ENCODE measurements around the gene SLC44A4.
A peak's percentile ranks its signal among the peaks of the same experiment; 100 is the strongest.
"Not testable (repeated sequence)": the region's sequence is repeated elsewhere in the genome, so short reads cannot be mapped to it uniquely, and the experiment has no call there.

Gene SLC44A4

GRCh38 chr6:31817133-31817928 is 61.5 kb downstream of the SLC44A4 start:
- peak overlapping the region; percentile 58 for H3K27ac ChIP-seq (ENCODE audit: low read length)
- H3K9me3 ChIP-seq (ENCODE audit: control insufficient read depth in 2 of 2, low read length in 2 of 2); H3K9ac ChIP-seq (ENCODE audit: low read length in 2 of 2); H3K27me3 ChIP-seq (ENCODE audit: control insufficient read depth in 1 of 2, insufficient read depth in 2 of 2, low read length in 2 of 2); H3K36me3 ChIP-seq (ENCODE audit: control insufficient read depth in 2 of 2, insufficient read depth in 2 of 2, low read length in 2 of 2): not testable (repeated sequence)
- H3K4me1 ChIP-seq (ENCODE audit: control insufficient read depth, insufficient read depth, low read length), result peaks cover 17% of the 10 kb centered on the region
- peak overlapping the region; percentile 71 to 80 for H3K4me3 ChIP-seq (ENCODE audit: low read length in 2 of 2)

- Histone ChIP-seq H3K27me3 (ENCODE audit: control insufficient read depth in 1 of 2, insufficient read depth in 2 of 2, low read length in 2 of 2) (no peaks in the 10 kb centered on the region), H3K4me1 (ENCODE audit: control insufficient read depth, insufficient read depth, low read length) (peaks cover 7% of the 10 kb centered on the region), H3K9me3 (ENCODE audit: control insufficient read depth in 2 of 2, low read length in 2 of 2) (peaks cover 0 to 4% of the 10 kb centered on the region in 2 donors), H3K9ac (ENCODE audit: low read length in 2 of 2) (peak within 1 kb of the TSS; percentile 82 to 87), H3K36me3 (ENCODE audit: control insufficient read depth in 2 of 2, insufficient read depth in 2 of 2, low read length in 2 of 2) (no peaks in the 10 kb centered on the region), H3K4me3 (ENCODE audit: low read length in 2 of 2) (peak within 1 kb of the TSS; percentile 77 to 86), H3K27ac (ENCODE audit: low read length) (peak within 1 kb of the TSS; percentile 98)
These were observed 63.6 kb downstream of the SLC44A4 start, which contains the start of the genes HSPA1A and HSPA1L for GRCh38 chr6:31815025-31815838. Gene HSPA1A, plus strand, starts transcription at chr6:31815543. Its CDS starts 214 bp downstream, at chr6:31815757. Gene HSPA1L, minus strand, starts transcription at chr6:31815283. Its CDS starts 3,311 bp downstream, at chr6:31811972.

GRCh38 chr6:31814677-31815024 is 64.1 kb downstream of the SLC44A4 start:
- Histone ChIP-seq H3K4me1 (ENCODE audit: control insufficient read depth, insufficient read depth, low read length) (peaks cover 7% of the 10 kb centered on the region), H3K9ac (ENCODE audit: low read length in 2 of 2) (peak overlapping the region; percentile 36 to 70), H3K9me3 (ENCODE audit: control insufficient read depth in 2 of 2, low read length in 2 of 2) (peaks cover 0 to 4% of the 10 kb centered on the region in 2 donors), H3K4me3 (ENCODE audit: low read length in 2 of 2) (peak overlapping the region; percentile 56 to 86), H3K36me3 (ENCODE audit: control insufficient read depth in 2 of 2, insufficient read depth in 2 of 2, low read length in 2 of 2) (no peaks in the 10 kb centered on the region), H3K27ac (ENCODE audit: low read length) (peak overlapping the region; percentile 98), H3K27me3 (ENCODE audit: control insufficient read depth in 1 of 2, insufficient read depth in 2 of 2, low read length in 2 of 2) (no peaks in the 10 kb centered on the region)

- H3K4me1 ChIP-seq (ENCODE audit: control insufficient read depth, insufficient read depth, low read length), result peaks cover 7% of the 10 kb centered on the region
- H3K4me3 ChIP-seq (ENCODE audit: low read length in 2 of 2), result peak overlapping the region in 1 of 2 donors; percentile 44
- H3K9ac ChIP-seq (ENCODE audit: low read length in 2 of 2), result peak overlapping the region; percentile 69
- peaks cover 0 to 4% of the 10 kb centered on the region in 2 donors for H3K9me3 ChIP-seq (ENCODE audit: control insufficient read depth in 2 of 2, low read length in 2 of 2)
- H3K36me3 ChIP-seq (ENCODE audit: control insufficient read depth in 2 of 2, insufficient read depth in 2 of 2, low read length in 2 of 2), result no peaks in the 10 kb centered on the region
- no peaks in the 10 kb centered on the region for H3K27me3 ChIP-seq (ENCODE audit: control insufficient read depth in 1 of 2, insufficient read depth in 2 of 2, low read length in 2 of 2)
- peak overlapping the region; percentile 84 for H3K27ac ChIP-seq (ENCODE audit: low read length)
These were observed 65.3 kb downstream of the SLC44A4 start for GRCh38 chr6:31813465-31813849.

Data from stomach smooth muscle (tissue), 2 donors.